Uterus (tissue), 4 donors: ENCODE measurements around the gene TASL. TPM values are rescaled to one million over a fixed set of nuclear protein-coding genes. Genes with fewer than 3 reads are reported as not detected.
"Not testable (repeated sequence)": the region's sequence is repeated elsewhere in the genome, so short reads cannot be mapped to it uniquely, and the experiment has no call there.

Source experiments
- DNase-seq, 2 donors: peaks; one replicate each; pipeline ENCODE4 v3.0.0-alpha.2; 2019 to 2020
- H3K27ac ChIP-seq, 2 donors: fragments of 200-600 bp; sonication (generic); 1 replicate in 1 of 2; 2 replicates in 1 of 2; pipeline ENCODE4 v1.5.1; 2016 to 2018
- H3K27me3 ChIP-seq, 2 donors: fragments of 200-600 bp; sonication (generic); one replicate each; pipeline ENCODE4 v1.5.1; 2018 to 2019; ENCODE audit warnings: control low read depth in 1 of 2
- H3K36me3 ChIP-seq, 2 donors: fragments of 200-600 bp; sonication (generic); one replicate each; pipeline ENCODE4 v1.5.1; 2019; ENCODE audit warnings: control low read depth in 1 of 2
- H3K4me1 ChIP-seq, 2 donors: fragments of 200-600 bp; sonication (generic); one replicate each; pipeline ENCODE4 v1.5.1; 2018 to 2019; ENCODE audit warnings: control low read depth in 1 of 2
- H3K4me3 ChIP-seq, 2 donors: fragments of 200-600 bp; sonication (generic); 1 replicate in 1 of 2; 2 replicates in 1 of 2; pipeline ENCODE4 v1.5.1; 2018 to 2019; ENCODE audit warnings: mild to moderate bottlenecking in 1 of 2
- H3K9me3 ChIP-seq, 2 donors: fragments of 200-600 bp; sonication (generic); one replicate each; pipeline ENCODE4 v1.5.1; 2019; ENCODE audit warnings: control low read depth in 1 of 2
- CTCF ChIP-seq, 4 experiments: fragments of 200-600 bp in 2 of 4; fragments of 450-650 bp in 2 of 4; sonication (generic) in 2 of 4; IDR thresholded peaks; one replicate each; pipeline ENCODE4 v1.5.1; 2016 to 2019; ENCODE audit warnings: antibody characterized with exemption in 4 of 4, mild to moderate bottlenecking in 2 of 4, moderate library complexity in 1 of 4
- POLR2A ChIP-seq, 2 donors: fragments of 450-650 bp; IDR thresholded peaks; one replicate each; pipeline ENCODE4 v1.6.1; 2016; ENCODE audit warnings: antibody characterized with exemption in 2 of 2, mild to moderate bottlenecking in 1 of 2, moderate library complexity in 1 of 2
- intact Hi-C: fragments of 100-400 bp; cut with DNase I; formaldehyde crosslinking; loops from one replicate; pipeline ENCODE4 v1.15.1; 2023; ENCODE audit warnings: low total_unique reads
- total RNA-seq, 4 donors: library from RNA; depleted of rRNA in 3 of 4; stranded (reverse); fragments of >200 nt in 3 of 4; gene quantifications; one replicate each; pipeline versions ENCODE4 v1.1.0 to v1.2.4, GENCODE V29; 2014 to 2023
- donor health status: DM: yes; HTN: yes; CAD: no.

Gene TASL
- total RNA-seq, 4 donors from 2014 or later, result 0.29 to 2.3 (median 0.40) TPM; not detected in 1

- Histone ChIP-seq H3K27ac (no peak overlapping the region), H3K4me3 (no peak overlapping the region), H3K36me3 (no peaks in the 10 kb centered on the region), H3K27me3 (no peaks in the 10 kb centered on the region), H3K4me1 (no peaks in the 10 kb centered on the region), H3K9me3 (no peaks in the 10 kb centered on the region)
- intact Hi-C loops, result no loop called here
- TF ChIP-seq POLR2A (IDR thresholded peaks at IDR 0.05), result no peak
- no peak for DNase-seq
These were observed 9.4 kb downstream of the TASL start for GRCh38 chrX:30568136-30568535.

- H3K27me3 ChIP-seq, DNase-seq, H3K9me3 ChIP-seq, intact Hi-C loops, H3K4me3 ChIP-seq, H3K27ac ChIP-seq, H3K36me3 ChIP-seq, H3K4me1 ChIP-seq: not testable (repeated sequence)
These were observed 14.5 kb downstream of the TASL start for GRCh38 chrX:30563070-30563469.

DNA sequence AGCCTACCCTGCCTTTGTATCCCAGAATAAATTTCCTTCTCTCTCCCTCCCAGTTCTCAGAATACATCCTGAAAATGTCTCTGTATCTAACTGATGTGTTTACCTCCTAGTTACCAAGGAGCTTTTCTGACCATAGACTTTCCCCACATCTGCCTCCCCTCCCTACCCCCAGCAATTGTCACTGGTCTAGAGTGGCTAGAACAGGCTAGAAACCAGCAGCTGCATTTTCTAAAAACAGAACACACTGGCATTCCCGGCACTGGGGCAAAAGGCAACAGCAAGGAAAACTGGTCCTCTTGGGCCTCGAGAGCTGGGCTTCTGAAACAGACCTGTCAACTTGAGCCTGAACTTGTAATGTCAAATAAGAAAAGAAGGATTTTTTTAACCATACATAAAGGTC, 16.4 kb downstream of the TASL start:
- intact Hi-C loops, result no loop called here
- DNase-seq, result no peak
- Histone ChIP-seq H3K27me3 (no peaks in the 10 kb centered on the region), H3K4me1 (no peaks in the 10 kb centered on the region), H3K36me3 (no peaks in the 10 kb centered on the region), H3K4me3 (no peak overlapping the region), H3K9me3 (no peaks in the 10 kb centered on the region), H3K27ac (no peak overlapping the region)
- TF ChIP-seq CTCF (IDR thresholded peaks at IDR 0.05) (no peak), POLR2A (IDR thresholded peaks at IDR 0.05) (no peak)

- Histone ChIP-seq H3K9me3 (no peaks in the 10 kb centered on the region), H3K4me1 (no peaks in the 10 kb centered on the region), H3K4me3 (no peak overlapping the region), H3K36me3 (no peaks in the 10 kb centered on the region), H3K27ac (no peak overlapping the region), H3K27me3 (no peaks in the 10 kb centered on the region)
- DNase-seq, result no peak
- intact Hi-C loops, result no loop called here
- TF ChIP-seq POLR2A (IDR thresholded peaks at IDR 0.05), result no peak
These were observed 39.3 kb downstream of the TASL start for GRCh38 chrX:30538271-30538670.

GRCh38 chrX:30533835-30534234, 43.7 kb downstream of the TASL start:
- no peaks in the 10 kb centered on the region for H3K4me1 ChIP-seq
- no peaks in the 10 kb centered on the region for H3K9me3 ChIP-seq
- H3K36me3 ChIP-seq, result no peaks in the 10 kb centered on the region
- H3K27me3 ChIP-seq, result no peaks in the 10 kb centered on the region
- H3K4me3 ChIP-seq, result no peak overlapping the region
- no peak for DNase-seq
- H3K27ac ChIP-seq, result no peak overlapping the region
- TF ChIP-seq POLR2A (IDR thresholded peaks at IDR 0.05), result no peak
- TF ChIP-seq CTCF (IDR thresholded peaks at IDR 0.05), result no peak
- intact Hi-C loops, result no loop called here

- no peak for DNase-seq
- TF ChIP-seq CTCF (IDR thresholded peaks at IDR 0.05) (no peak), POLR2A (IDR thresholded peaks at IDR 0.05) (no peak)
- Histone ChIP-seq H3K4me3 (no peak overlapping the region), H3K27ac (no peak overlapping the region), H3K4me1 (no peaks in the 10 kb centered on the region), H3K9me3 (no peaks in the 10 kb centered on the region), H3K27me3 (no peaks in the 10 kb centered on the region), H3K36me3 (no peaks in the 10 kb centered on the region)
- intact Hi-C loops, result no loop called here
These were observed 44.3 kb downstream of the TASL start for GRCh38 chrX:30533266-30533665.

DNA sequence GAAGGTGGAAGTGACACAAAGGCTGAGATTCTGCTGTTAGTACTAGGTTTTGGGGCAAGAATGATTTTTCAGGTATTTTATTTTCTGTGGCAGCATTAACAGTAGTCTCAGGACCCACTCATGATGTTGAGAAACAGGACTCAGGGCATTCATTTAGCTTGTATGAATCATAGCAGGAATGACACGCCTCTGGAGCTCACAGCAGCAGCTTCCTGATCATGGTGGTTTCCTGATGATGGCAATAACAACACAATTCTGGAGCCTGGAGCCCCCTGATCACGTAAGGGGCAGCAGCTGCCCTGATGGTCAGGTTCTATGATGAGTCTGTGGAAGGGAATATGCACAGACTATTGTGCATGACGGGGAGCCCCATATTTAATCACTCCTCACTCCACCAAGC, 47.0 kb downstream of the TASL start:
- no peak for DNase-seq
- Histone ChIP-seq H3K27me3 (no peaks in the 10 kb centered on the region), H3K36me3 (no peaks in the 10 kb centered on the region), H3K27ac (no peak overlapping the region), H3K4me3 (no peak overlapping the region), H3K9me3 (no peaks in the 10 kb centered on the region), H3K4me1 (no peaks in the 10 kb centered on the region)
- intact Hi-C loops, result no loop called here
- TF ChIP-seq POLR2A (IDR thresholded peaks at IDR 0.05) (no peak), CTCF (IDR thresholded peaks at IDR 0.05) (no peak)
